ENCODE results near the gene HM13. TPM values are rescaled to one million over a fixed set of nuclear protein-coding genes. Genes with fewer than 3 reads are reported as not detected.
A peak's percentile ranks its signal among the peaks of the same experiment; 100 is the strongest.

Gene HM13
- total and polyA plus RNA-seq, 8 donors: 139 to 286 (median 184) TPM

DNA sequence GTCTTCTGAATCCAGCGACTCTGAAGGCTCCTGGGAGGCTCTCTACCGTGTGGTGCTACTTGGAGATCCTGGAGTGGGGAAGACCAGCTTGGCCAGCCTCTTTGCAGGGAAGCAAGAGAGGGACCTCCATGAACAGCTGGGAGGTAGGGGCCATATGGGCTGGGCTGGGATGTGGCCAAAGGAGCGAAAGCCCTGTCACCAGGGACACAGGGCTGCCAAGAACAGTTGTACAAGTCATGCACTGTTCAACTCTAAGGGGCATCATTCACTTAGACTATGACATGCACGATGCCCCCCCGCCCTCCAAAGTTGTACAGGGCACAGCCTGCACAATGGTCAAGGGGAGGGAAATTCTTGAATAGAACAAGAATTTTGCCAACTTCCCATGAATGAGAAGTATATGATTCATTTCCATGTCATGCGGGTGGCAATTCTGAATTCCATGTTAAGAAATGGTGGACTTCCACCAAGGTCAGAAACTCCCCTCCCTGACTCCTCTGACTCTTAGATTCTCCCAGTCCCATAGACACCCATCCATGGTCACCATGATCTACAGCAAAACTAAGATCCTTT, 37.5 kb upstream of the HM13 start:
- DNase-seq (no peak), FAIRE-seq (no peak), ATAC-seq (no peak)
- H3K4me1 ChIP-seq: no peaks in the 10 kb centered on the region
- H3K4me3 ChIP-seq: no peak overlapping the region
- peaks cover 0 to 12% (median 0%) of the 10 kb centered on the region in 4 donors for H3K27me3 ChIP-seq
- TF ChIP-seq, protein P1, sequence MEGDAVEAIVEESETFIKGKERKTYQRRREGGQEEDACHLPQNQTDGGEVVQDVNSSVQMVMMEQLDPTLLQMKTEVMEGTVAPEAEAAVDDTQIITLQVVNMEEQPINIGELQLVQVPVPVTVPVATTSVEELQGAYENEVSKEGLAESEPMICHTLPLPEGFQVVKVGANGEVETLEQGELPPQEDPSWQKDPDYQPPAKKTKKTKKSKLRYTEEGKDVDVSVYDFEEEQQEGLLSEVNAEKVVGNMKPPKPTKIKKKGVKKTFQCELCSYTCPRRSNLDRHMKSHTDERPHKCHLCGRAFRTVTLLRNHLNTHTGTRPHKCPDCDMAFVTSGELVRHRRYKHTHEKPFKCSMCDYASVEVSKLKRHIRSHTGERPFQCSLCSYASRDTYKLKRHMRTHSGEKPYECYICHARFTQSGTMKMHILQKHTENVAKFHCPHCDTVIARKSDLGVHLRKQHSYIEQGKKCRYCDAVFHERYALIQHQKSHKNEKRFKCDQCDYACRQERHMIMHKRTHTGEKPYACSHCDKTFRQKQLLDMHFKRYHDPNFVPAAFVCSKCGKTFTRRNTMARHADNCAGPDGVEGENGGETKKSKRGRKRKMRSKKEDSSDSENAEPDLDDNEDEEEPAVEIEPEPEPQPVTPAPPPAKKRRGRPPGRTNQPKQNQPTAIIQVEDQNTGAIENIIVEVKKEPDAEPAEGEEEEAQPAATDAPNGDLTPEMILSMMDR (IDR thresholded peaks at IDR 0.05): no peak
- intact Hi-C loops (cut with DNase I): no loop called here
- H3K36me3 ChIP-seq: no peaks in the 10 kb centered on the region
- WGBS, 2 donors: 68 to 74% methylated on average over 6 of the region's 6 CpGs
- no peak overlapping the region for H3K27ac ChIP-seq
- H3K9me3 ChIP-seq: no peaks in the 10 kb centered on the region

GRCh38 chr20:31484001-31484400, 30.2 kb upstream of the HM13 start:
- ATAC-seq: peak in 2 of 4 donors; percentile 27 to 38
- TF ChIP-seq, protein P1 (IDR thresholded peaks at IDR 0.05): no peak
- FAIRE-seq: no peak
- Histone ChIP-seq H3K36me3 (no peaks in the 10 kb centered on the region), H3K27me3 (peaks cover 0 to 16% (median 0%) of the 10 kb centered on the region in 4 donors), H3K4me3 (no peak overlapping the region), H3K9me3 (no peaks in the 10 kb centered on the region), H3K4me1 (no peaks in the 10 kb centered on the region), H3K27ac (no peak overlapping the region)
- DNase-seq: peak in 1 of 6 donors; percentile 31
- intact Hi-C loops (cut with DNase I): no loop called here
- 21 to 25% methylated on average over 36 of the region's 36 CpGs for WGBS, 2 donors

GRCh38 chr20:31485450-31486339, 28.5 kb upstream of the HM13 start:
- intact Hi-C loops (cut with DNase I): no loop called here
- FAIRE-seq: no peak

DNA sequence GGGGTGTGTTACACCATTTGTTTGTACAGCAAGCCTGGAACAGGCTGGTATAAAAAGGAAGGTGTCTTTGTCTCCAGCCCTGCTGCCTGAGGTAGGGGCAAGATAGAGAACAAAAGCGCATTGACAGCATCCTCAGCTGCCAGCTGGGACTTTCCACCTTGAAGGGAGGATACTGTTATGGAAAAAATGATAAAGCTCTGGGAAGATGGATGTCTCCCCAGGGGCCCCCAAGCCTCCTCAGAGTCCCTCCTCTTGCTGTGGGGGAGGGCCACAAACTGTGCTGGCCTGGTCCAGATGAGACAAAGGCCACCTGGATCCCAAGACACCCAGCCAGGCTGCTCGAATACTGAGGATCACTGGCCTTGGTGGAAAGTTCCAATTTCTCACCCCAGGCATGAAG, 26.1 kb upstream of the HM13 start:
- Histone ChIP-seq H3K4me1 (no peaks in the 10 kb centered on the region), H3K4me3 (no peak overlapping the region), H3K27me3 (peaks cover 0 to 14% (median 0%) of the 10 kb centered on the region in 4 donors), H3K27ac (no peak overlapping the region), H3K9me3 (no peaks in the 10 kb centered on the region), H3K36me3 (no peaks in the 10 kb centered on the region)
- WGBS, 2 donors: 59 to 65% methylated on average over 2 of the region's 2 CpGs
- TF ChIP-seq, protein P1 (IDR thresholded peaks at IDR 0.05): no peak
- intact Hi-C loops (cut with DNase I): no loop called here
- FAIRE-seq: no peak
- ATAC-seq: no peak
- DNase-seq: no peak

More at GRCh38 chr20:31485450-31486339, 28.5 kb upstream of the HM13 start:
- Histone ChIP-seq H3K4me3 (no peak overlapping the region), H3K4me1 (no peaks in the 10 kb centered on the region), H3K27ac (peak overlapping the region in 2 of 4 donors; percentile 22 to 41), H3K9me3 (no peaks in the 10 kb centered on the region), H3K27me3 (peaks cover 0 to 16% (median 0%) of the 10 kb centered on the region in 4 donors), H3K36me3 (no peaks in the 10 kb centered on the region)
- ATAC-seq (peak; percentile 46 to 82 (median 62)), DNase-seq (peak in 2 of 6 donors; percentile 8 to 49)
- TF ChIP-seq, protein P1 (IDR thresholded peaks at IDR 0.05): no peak
- WGBS, 2 donors: 11% methylated on average over 30 to 31 of the region's 31 CpGs
